BLaER1 treated with 17β-estradiol and CSF1 and Interleukin-3, amounts not matched to agents 10 nM and 100 nM (cell line): ENCODE results near the gene ZBTB45.
A peak's percentile ranks its signal among the peaks of the same experiment; 100 is the strongest.

Experiments used
- H3K27ac ChIP-seq, 11 experiments: shearing (Covaris generic); formaldehyde crosslinking; 2 replicates each; pipeline ENCODE4 v1.8.1; 2022
- H3K27me3 ChIP-seq, 11 experiments: shearing (Covaris generic); formaldehyde crosslinking; 2 replicates each; pipeline ENCODE4 v1.8.1; 2022
- H3K36me3 ChIP-seq, 11 experiments: shearing (Covaris generic); formaldehyde crosslinking; 2 replicates each; pipeline ENCODE4 v1.8.1; 2022
- H3K4me1 ChIP-seq, 10 experiments: shearing (Covaris generic); formaldehyde crosslinking; 2 replicates each; pipeline ENCODE4 v1.8.1; 2022
- H3K4me2 ChIP-seq, 11 experiments: shearing (Covaris generic); formaldehyde crosslinking; 2 replicates each; pipeline ENCODE4 v1.8.1; 2022
- H3K4me3 ChIP-seq, 10 experiments: shearing (Covaris generic); formaldehyde crosslinking; 2 replicates each; pipeline ENCODE4 v1.8.1; 2022
- H3K9ac ChIP-seq, 11 experiments: shearing (Covaris generic); formaldehyde crosslinking; 2 replicates each; pipeline ENCODE4 v1.8.1; 2022
- H3K9me3 ChIP-seq, 11 experiments: shearing (Covaris generic); formaldehyde crosslinking; replicated peaks in 1 of 11; 2 replicates each; pipeline ENCODE4 v1.8.1; 2022
- H4K20me1 ChIP-seq, 11 experiments: shearing (Covaris generic); formaldehyde crosslinking; 2 replicates each; pipeline ENCODE4 v1.8.1; 2022
- Cebpa-rat ChIP-seq, 11 experiments: shearing (Covaris generic); IDR thresholded peaks; 2 replicates each; pipeline ENCODE4 v1.8.1; 2022

ZBTB45 gene

DNA sequence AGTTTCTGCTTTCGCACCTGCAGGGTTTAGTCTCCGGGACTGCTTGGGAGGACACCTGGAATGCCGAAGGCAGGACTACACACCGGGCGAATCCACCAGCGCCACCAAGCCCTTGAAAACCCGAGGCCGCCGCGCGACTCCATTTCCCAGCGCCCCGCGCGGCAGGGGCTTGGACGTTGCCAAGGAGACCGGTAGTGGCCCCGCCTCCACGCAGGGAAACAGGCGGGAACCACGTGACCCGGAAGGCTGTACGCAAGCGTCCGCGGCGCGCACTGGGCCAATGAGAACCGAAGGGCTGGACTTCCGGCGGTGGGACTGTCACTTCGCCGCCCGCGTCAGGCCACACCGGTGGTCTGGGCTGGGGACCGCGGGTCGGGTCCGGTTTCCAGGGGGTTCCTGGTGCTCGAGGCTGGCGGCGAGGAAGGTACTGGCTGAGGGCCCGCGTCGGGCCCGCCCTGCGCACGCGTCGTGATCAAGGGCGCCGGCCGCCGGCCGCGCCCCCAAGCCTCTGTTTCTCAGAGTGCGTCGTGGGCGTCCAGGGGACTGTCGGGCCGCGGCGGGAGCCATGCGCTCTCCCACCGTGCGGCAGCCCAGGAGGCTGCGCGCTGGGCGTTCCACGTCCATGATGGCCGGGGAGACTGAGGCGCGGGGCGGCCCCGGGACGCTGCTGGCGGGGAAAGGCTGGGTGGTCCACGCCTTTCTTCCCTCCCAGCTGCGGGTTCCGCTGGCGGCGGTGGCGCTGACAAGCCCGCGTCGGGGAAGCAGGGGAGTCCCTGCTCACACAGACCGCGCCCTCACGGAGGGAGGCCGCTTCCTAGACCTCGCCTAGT is 52.6 kb downstream of the ZBTB45 start, which contains the start of gene ZNF324:
ZNF324 (plus strand) TSS at position 321 of the 830 bp plus-strand sequence. CDS start 2,106 bp downstream, outside the sequence.
- peak within 1 kb of the TSS; percentile 85 to 99 (median 93) for H3K4me2 ChIP-seq
- peaks cover 14 to 41% (median 29%) of the 10 kb centered on the region in 10 experiments for H3K4me1 ChIP-seq
- TF ChIP-seq Cebpa-rat (IDR thresholded peaks at IDR 0.05), result no peak
- peak within 1 kb of the TSS; percentile 85 to 100 (median 97) for H3K4me3 ChIP-seq
- peaks cover 0 to 6% (median 0%) of the 10 kb centered on the region in 11 experiments; a peak in 4 of 22 replicates for H3K9me3 ChIP-seq
- peaks cover 17 to 34% (median 23%) of the 10 kb centered on the region in 11 experiments for H3K36me3 ChIP-seq
- H3K27ac ChIP-seq, result peak within 1 kb of the TSS; percentile 62 to 83 (median 75)
- peaks cover 0 to 38% (median 24%) of the 10 kb centered on the region in 11 experiments; a peak in 20 of 22 replicates for H4K20me1 ChIP-seq
- H3K27me3 ChIP-seq, result peaks cover 0 to 31% (median 24%) of the 10 kb centered on the region in 11 experiments; a peak in 18 of 22 replicates
- H3K9ac ChIP-seq, result peak within 1 kb of the TSS; percentile 80 to 95 (median 87)

DNA sequence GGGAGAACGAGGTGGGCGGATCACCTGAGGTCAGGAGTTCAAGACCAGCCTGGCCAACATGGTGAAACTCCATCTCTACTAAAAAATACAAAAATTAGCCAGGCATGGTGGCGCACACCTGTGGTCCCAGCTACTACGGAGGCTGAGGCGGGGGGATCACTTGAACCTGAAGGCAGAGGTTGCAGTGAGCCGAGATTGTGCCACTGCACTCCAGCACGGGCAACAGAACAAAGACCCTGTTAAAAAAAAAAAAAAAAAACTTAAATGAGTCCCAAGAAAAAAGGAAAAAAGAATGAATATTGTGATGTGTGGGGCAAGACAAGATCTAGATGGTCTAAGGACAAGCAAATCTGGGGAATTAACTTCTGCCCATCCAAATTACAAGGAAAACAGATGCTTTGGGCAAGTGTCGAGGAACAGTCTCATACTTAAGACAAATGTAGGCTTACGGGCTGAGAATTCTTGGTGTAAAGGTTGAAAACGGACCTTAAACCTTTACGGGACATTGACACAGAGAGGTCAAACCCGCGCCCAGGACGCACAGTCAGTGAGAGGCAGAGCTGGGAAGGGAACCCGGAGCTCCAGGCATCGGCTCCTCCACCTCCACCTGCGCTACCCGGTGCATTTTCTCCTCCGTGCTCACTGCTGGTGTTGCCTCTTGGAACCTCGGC is 53.4 kb downstream of the ZBTB45 start:
- peaks cover 0 to 31% (median 24%) of the 10 kb centered on the region in 11 experiments; a peak in 18 of 22 replicates for H3K27me3 ChIP-seq

More for the DNA sequence above, 53.4 kb downstream of the ZBTB45 start:
- Histone ChIP-seq H3K9ac (peak overlapping the region in 10 of 11 experiments; percentile 32 to 95 (median 88); a peak in 13 of 22 replicates), H3K36me3 (peaks cover 12 to 28% (median 17%) of the 10 kb centered on the region in 11 experiments; a peak in 20 of 22 replicates), H4K20me1 (peaks cover 0 to 33% (median 23%) of the 10 kb centered on the region in 11 experiments; a peak in 20 of 22 replicates), H3K4me1 (peaks cover 14 to 41% (median 29%) of the 10 kb centered on the region in 10 experiments), H3K27ac (no peak overlapping the region), H3K9me3 (peaks cover 0 to 6% (median 0%) of the 10 kb centered on the region in 11 experiments; a peak in 4 of 22 replicates), H3K4me3 (peak overlapping the region; percentile 85 to 100 (median 97)), H3K4me2 (peak overlapping the region; percentile 84 to 99 (median 93))
- TF ChIP-seq Cebpa-rat (IDR thresholded peaks at IDR 0.05), result no peak
